Gastrocnemius medialis (tissue), 4 donors: ENCODE data around the gene TSEN2. TPM values are rescaled to one million over a fixed set of nuclear protein-coding genes. Genes with fewer than 3 reads are reported as not detected.

ENCODE experiments used
- ATAC-seq, 2 donors: fragments of 150-250 bp; one replicate each; pipeline ENCODE4 v1.9.1; 2016
- DNase-seq, 2 donors: peaks; one replicate each; pipeline ENCODE4 v3.0.0-alpha.2; 2019
- H3K27ac ChIP-seq, 4 donors: fragments of 200-600 bp; sonication (generic); 1 replicate in 1 of 4; 2 replicates in 3 of 4; pipeline ENCODE4 v1.5.1; 2016 to 2018; ENCODE audit warnings: mild to moderate bottlenecking in 2 of 4, moderate library complexity in 1 of 4
- H3K27me3 ChIP-seq, 3 donors: fragments of 200-600 bp; sonication (generic) in 2 of 3; 1 replicate in 1 of 3; 2 replicates in 2 of 3; pipeline versions ENCODE4 v1.5.1 to v1.6.0; 2016 to 2019; ENCODE audit warnings: mild to moderate bottlenecking in 1 of 3, moderate library complexity in 1 of 3
- H3K36me3 ChIP-seq, 2 donors: fragments of 200-600 bp; sonication (generic) in 1 of 2; one replicate each; pipeline ENCODE4 v1.5.1; 2017 to 2018
- H3K4me1 ChIP-seq, 2 donors: fragments of 200-600 bp; sonication (generic) in 1 of 2; one replicate each; pipeline ENCODE4 v1.5.1; 2016 to 2017; ENCODE audit warnings: mild to moderate bottlenecking in 2 of 2
- H3K4me3 ChIP-seq, 4 donors: fragments of 200-600 bp; sonication (generic) in 3 of 4; 1 replicate in 1 of 4; 2 replicates in 3 of 4; pipeline ENCODE4 v1.5.1; 2016 to 2019; ENCODE audit warnings: mild to moderate bottlenecking in 2 of 4
- H3K9me3 ChIP-seq, 3 donors: fragments of 200-600 bp; sonication (generic) in 2 of 3; 1 replicate in 1 of 3; 2 replicates in 2 of 3; pipeline ENCODE4 v1.5.1; 2016 to 2019
- CTCF ChIP-seq, 5 experiments: fragments of 450-650 bp in 3 of 5; fragments of 200-600 bp in 2 of 5; sonication (generic) in 2 of 5; IDR thresholded peaks in 4 of 5; conservative IDR thresholded peaks in 1 of 5; 1 replicate in 4 of 5; 2 replicates in 1 of 5; pipeline ENCODE4 v1.5.1; 2016 to 2019; ENCODE audit warnings: antibody characterized with exemption in 5 of 5, mild to moderate bottlenecking in 3 of 5, moderate library complexity in 3 of 5
- POLR2A ChIP-seq, 2 donors: fragments of 450-650 bp; IDR thresholded peaks; one replicate each; pipeline ENCODE4 v1.6.1; 2017; ENCODE audit warnings: antibody characterized with exemption in 2 of 2, mild to moderate bottlenecking in 2 of 2, moderate library complexity in 2 of 2
- in situ Hi-C, 4 donors: fragments of 200-750 bp; cut with MboI; loops; one replicate each; pipeline versions ENCODE4 v1.15.0 to v1.8.0; 2017; ENCODE audit warnings: low sequenced_read_pairs in 4 of 4
- intact Hi-C: fragments of 100-400 bp; cut with DNase I; formaldehyde crosslinking; loops from one replicate; pipeline ENCODE4 v1.15.1; 2023; ENCODE audit warnings: low total_unique reads
- total RNA-seq, 4 donors: library from RNA; depleted of rRNA; stranded (reverse); fragments of >200 nt; gene quantifications; one replicate each; pipeline versions ENCODE4 v1.1.0 to v1.2.3, GENCODE V29; 2016

Gene TSEN2
- total RNA-seq, 4 donors from 2014 or later, result 10.7 to 19.5 (median 12.0) TPM

- in situ Hi-C loops (no loop called here), intact Hi-C loops (no loop called here)
- Histone ChIP-seq H3K27ac (no peak overlapping the region), H3K4me1 (peaks cover 15 to 23% of the 10 kb centered on the region in 2 donors), H3K27me3 (no peaks in the 10 kb centered on the region), H3K4me3 (no peak overlapping the region), H3K36me3 (no peaks in the 10 kb centered on the region), H3K9me3 (no peaks in the 10 kb centered on the region)
- ATAC-seq (no peak), DNase-seq (no peak)
- TF ChIP-seq CTCF (IDR thresholded peaks at IDR 0.05 in 4 of 5, conservative IDR thresholded peaks at IDR 0.05 in 1 of 5) (no peak), POLR2A (IDR thresholded peaks at IDR 0.05) (no peak)
Observed at GRCh38 chr3:12486001-12486400, 1.7 kb downstream of the TSEN2 start.

GRCh38 chr3:12486916-12487315, 2.6 kb downstream of the TSEN2 start:
- peaks cover 0 to 6% of the 10 kb centered on the region in 2 donors for H3K36me3 ChIP-seq
- no peaks in the 10 kb centered on the region for H3K9me3 ChIP-seq
- TF ChIP-seq CTCF (IDR thresholded peaks at IDR 0.05 in 4 of 5, conservative IDR thresholded peaks at IDR 0.05 in 1 of 5) (no peak), POLR2A (IDR thresholded peaks at IDR 0.05) (no peak)
- no peak overlapping the region for H3K27ac ChIP-seq
- no peak overlapping the region for H3K4me3 ChIP-seq
- ATAC-seq (no peak), DNase-seq (no peak)
- H3K27me3 ChIP-seq, result no peaks in the 10 kb centered on the region
- in situ Hi-C loops (no loop called here), intact Hi-C loops (no loop called here)
- peaks cover 15 to 23% of the 10 kb centered on the region in 2 donors for H3K4me1 ChIP-seq

GRCh38 chr3:12487336-12487735, 3.1 kb downstream of the TSEN2 start:
- Histone ChIP-seq H3K36me3 (peaks cover 0 to 10% of the 10 kb centered on the region in 2 donors), H3K27ac (no peak overlapping the region), H3K9me3 (no peaks in the 10 kb centered on the region), H3K27me3 (no peaks in the 10 kb centered on the region), H3K4me3 (no peak overlapping the region), H3K4me1 (peaks cover 15 to 23% of the 10 kb centered on the region in 2 donors)
- in situ Hi-C loops, result no loop called here
- DNase-seq, result no peak
- no peak for ATAC-seq
- TF ChIP-seq POLR2A (IDR thresholded peaks at IDR 0.05), result no peak
- TF ChIP-seq CTCF (IDR thresholded peaks at IDR 0.05 in 4 of 5, conservative IDR thresholded peaks at IDR 0.05 in 1 of 5), result no peak
- intact Hi-C loops, result no loop called here

DNA sequence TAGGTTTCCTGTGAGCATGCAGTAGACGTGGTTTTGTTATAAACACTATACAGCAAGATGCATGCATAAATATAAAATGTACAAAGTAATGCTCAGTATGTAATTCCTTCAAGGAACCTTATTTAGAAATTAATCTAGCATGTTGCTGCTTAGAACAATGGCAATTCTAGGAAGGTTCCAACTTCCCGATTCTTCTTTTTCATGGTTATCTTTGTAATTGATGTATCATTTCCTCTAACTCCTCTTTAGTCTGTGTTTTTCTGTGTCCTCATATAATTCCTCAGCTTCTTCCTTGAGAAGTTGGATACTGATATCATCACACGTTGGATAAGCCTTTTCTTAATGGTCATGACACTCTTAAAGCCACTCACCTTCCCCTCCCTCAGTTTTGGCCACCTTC, 3.5 kb downstream of the TSEN2 start:
- in situ Hi-C loops (no loop called here), intact Hi-C loops (no loop called here)
- DNase-seq (no peak), ATAC-seq (no peak)
- Histone ChIP-seq H3K4me3 (no peak overlapping the region), H3K9me3 (no peaks in the 10 kb centered on the region), H3K27ac (no peak overlapping the region), H3K4me1 (peaks cover 15 to 23% of the 10 kb centered on the region in 2 donors), H3K27me3 (no peaks in the 10 kb centered on the region), H3K36me3 (peaks cover 0 to 15% of the 10 kb centered on the region in 2 donors)
- TF ChIP-seq CTCF (IDR thresholded peaks at IDR 0.05 in 4 of 5, conservative IDR thresholded peaks at IDR 0.05 in 1 of 5) (no peak), POLR2A (IDR thresholded peaks at IDR 0.05) (no peak)

DNA sequence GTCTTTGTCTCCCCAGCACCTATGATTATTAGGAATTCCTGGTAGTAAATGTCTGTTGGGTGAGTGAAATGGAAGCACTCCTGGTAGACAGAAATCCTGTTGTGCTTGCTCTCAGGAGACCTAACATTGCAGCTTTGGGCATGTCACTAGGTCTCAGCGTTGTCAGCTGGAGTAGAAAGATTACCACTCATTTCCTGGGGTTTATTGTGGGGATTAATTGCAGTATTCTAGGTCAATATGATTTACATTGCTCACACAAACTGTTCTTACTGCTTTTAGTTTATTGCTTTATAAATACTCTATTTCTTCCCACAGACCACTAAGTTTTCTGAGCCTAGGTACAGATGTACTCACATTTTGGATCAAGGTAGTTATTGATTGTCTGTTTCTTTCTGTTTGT, 5.1 kb downstream of the TSEN2 start:
- Histone ChIP-seq H3K9me3 (no peaks in the 10 kb centered on the region), H3K4me1 (peaks cover 8 to 15% of the 10 kb centered on the region in 2 donors), H3K36me3 (peaks cover 0 to 21% of the 10 kb centered on the region in 2 donors), H3K4me3 (no peak overlapping the region), H3K27ac (no peak overlapping the region), H3K27me3 (no peaks in the 10 kb centered on the region)
- in situ Hi-C loops (no loop called here), intact Hi-C loops (no loop called here)
- TF ChIP-seq CTCF (IDR thresholded peaks at IDR 0.05 in 4 of 5, conservative IDR thresholded peaks at IDR 0.05 in 1 of 5), result no peak
- no peak for TF ChIP-seq POLR2A (IDR thresholded peaks at IDR 0.05)
- no peak for ATAC-seq
- no peak for DNase-seq
